GM21515 (cell line): ENCODE results near the gene CALML4.
"Not testable (repeated sequence)": the region's sequence is repeated elsewhere in the genome, so short reads cannot be mapped to it uniquely, and the experiment has no call there.

Experiments
- ATAC-seq: cut with Tn5 transposase; IDR thresholded peaks from one replicate; pipeline ENCODE4 v1.9.1; 2021; ENCODE audit not compliant: unreplicated experiment

CALML4 gene

DNA sequence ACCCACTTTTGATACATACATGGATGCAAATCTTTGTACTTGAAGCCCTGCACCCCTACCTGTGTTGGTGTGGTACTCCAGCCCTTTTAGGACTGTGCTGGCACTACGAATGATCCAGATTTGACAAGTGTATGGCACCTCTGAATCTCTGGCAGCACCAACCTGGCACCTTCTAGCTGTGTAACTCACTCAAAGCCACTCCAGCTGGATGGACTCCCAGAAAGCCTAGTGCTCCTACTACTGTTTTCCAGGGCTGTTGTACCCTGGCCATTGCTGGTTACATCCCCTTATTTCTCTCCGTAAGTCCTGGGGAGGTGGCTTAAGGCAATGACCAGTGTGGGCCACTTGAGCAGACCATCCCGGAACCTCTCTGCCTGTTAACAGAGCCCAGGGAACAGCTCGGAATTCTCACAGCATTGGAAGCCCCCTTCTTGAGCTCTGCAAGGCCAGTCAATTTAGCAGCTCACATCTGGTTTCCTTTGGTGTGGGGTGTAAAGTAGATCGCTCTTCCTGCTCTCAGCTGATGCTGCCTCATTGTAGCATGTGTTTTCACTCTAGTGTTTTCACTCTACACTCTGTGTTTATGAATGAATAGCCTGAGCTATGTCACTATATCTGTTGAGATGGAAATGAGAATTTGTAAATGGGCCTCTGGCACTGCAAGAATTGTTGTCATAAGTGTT is 12.2 kb downstream of the CALML4 start:
- no peak for ATAC-seq

DNA sequence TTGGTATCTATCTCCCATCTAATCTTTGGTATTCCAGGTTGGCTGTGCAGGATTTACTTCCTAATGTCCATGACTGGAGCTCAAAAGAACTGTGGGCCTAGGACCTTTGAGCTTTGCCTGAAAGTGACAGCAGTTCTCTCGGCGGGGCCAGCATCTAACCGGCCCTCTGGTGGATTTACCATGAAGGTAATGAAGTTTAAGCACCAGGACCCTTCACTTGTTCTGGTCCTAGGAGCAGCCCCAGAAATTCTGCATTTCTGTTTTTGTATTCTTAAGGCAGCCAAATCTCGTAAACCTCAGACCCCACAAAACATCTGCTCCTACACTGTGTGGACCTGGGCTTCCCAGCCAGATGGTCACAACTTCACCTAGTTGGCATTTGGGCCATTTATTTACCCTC is 13.0 kb downstream of the CALML4 start:
- no peak for ATAC-seq

DNA sequence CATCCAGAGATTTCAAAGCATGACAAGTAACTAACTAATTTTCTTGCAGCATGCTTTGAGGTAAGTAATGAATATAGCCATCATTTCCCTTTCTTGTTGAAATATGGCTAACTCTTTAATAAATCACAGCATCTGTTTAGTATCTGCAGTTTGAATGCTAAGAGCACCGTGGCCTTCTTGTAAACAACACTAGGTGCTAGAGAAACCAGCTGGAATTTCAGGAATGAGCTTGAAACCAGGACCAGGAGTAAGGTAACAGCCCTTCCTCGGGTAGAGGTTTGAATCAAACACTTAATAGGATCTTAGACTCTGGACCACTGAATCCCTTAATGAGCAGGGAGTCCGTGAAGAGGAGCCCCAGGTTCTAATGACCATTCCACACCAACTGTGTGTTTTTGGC is 13.6 kb downstream of the CALML4 start:
- no peak for ATAC-seq

DNA sequence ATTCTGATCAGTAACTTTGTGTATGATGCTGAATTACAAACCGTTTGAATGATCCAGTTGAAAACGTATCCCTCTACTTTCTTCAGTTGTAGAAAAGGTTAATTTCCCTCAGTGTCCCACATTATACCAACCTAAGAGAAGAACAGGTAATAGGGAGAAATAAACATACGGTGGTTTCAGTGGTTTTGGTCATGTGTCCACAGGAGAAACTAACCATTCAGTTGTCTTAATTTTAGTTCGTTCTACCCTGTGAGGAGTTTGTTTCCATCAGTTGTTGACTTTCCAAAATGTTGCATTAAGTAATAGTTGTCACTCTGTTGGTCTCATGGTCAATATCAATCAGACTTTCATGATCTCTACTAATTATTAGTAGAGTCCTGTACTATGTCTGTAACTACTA is 15.1 kb downstream of the CALML4 start:
- ATAC-seq: no peak

DNA sequence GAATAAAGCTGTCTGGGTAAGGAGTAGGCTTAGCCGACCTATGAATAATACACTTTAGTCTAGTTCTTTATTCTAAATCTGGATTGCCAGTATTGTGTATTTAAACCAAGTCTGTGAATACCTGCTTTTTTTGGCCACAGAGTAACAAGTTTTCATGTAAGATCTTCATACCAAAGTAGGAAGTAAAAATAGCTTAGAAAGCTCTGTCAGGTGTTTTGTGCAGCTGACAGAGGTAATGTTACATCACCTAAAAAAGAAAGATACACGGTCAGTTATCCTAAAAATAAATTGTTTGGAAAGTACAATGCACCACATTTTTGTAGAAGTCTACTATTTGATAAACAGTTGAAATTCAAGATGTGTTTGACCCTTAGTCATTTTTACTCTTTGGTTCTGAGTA is 16.5 kb downstream of the CALML4 start:
- ATAC-seq: no peak

DNA sequence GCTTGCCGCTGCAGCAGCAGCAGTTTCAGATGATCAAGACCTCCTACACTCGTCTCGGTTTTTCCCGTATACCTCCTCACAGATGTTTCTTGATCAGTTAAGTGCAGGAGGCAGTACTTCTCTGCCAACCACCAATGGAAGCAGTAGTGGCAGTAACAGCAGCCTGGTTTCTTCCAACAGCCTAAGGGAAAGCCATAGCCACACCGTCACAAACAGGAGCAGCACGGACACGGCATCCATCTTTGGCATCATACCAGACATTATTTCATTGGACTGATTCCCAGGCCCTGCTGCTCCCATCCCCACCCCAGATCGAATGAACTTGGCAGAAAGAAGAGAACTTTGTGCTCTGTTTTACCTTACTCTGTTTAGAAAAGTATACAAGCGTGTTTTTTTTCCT is 17.6 kb downstream of the CALML4 start:
- no peak for ATAC-seq

DNA sequence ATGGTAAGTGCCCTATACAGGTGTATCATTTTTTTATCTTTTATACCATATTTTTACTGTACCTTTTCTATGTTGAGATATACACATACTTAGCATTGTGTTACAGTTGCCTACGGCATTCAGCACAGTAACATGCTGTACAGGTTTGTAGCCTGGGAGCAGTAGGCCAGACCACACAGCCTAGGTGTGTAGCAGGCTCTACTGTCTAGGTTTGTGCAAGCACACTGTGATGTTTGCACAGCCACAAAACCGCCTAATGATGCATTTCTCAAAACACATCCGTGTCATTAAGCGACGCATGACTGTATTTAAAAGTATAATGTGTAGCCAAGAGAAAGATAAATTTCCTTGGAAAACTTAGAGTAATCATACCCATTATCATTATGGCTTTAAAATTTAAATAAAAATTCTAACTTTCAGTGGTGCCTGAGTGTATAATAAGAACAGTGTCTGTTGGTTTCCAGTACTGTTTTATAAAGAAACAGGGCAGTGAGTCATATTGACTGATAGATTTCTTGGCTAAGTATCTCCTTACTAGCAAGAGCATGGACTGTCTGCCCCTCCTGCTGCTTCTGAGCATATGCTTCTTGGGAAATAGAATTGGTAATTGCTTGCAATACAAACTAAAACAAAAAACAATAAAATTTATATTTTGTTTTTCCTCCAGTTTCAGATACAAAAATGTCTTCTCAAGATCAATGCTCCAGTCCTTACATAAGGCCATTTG is 18.3 kb downstream of the CALML4 start:
- ATAC-seq: no peak

DNA sequence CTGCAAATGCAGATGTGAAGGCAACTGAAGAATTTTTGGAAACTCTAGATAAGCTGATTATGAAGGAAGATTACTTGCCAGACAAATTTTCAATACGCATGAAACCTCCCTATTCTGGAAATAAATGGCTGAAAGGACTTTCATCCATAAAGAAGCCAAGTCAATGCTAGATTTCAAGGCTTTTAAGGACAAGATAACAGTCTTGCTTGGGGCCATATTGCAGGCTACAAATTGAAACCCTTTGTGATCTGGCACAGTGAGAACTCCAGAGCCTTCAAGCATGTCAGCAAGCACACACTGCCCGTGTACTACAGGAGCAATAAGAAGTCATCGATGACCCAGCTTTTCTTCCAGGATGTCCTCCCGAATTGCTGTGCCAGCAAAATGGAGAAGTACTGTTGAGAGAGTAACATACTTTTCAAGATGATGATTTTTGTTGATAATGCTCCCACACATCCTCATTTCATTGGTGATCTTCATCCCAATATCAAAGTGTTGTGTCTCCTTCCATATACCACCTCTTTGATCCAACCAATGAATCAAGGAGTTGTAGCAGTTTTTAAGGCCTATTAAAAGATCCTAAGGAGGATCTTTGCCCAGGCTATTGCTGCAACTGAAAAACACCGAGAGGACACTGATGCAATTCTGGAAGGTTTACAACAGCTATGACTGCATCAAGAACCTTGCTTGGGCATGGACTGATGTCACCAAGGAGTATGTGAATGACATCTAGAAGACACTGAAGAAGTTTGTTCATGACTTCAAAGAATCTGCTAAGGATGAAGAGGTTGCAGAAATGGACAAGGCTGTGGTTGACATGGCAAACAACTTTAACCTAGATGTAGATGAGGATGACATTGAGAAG is 20.3 kb downstream of the CALML4 start:
- no peak for ATAC-seq

DNA sequence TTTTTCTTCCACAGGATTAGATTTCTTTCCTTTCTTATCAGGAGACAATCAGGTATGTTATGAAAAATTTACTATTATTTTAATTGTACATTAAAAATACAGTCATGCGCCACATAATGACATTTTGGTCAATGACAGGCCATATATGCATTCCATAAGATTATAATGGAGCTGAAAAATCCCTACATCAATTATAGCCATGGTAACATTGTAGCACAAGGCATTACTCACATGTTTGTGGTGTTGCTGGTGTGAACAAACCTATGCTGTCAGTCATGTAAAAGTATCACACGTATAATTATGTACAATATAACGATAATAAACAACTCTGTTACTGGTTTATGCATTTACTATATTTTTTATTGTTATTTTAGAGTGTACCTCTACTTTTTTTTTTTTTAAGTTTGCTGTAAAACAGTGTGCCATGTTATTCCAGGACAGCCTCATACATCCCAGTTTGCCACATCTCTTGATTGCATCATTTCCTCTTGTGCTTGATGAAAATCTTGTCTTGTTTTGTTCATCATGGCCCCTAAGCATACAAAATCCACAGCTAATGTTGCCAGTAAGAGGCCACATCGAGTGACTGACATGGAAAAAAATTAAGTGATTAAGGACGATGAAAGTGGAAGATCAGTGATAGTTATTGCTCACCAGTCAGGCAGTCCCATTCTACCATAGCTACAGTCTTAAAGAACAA is 21.4 kb downstream of the CALML4 start:
- no peak for ATAC-seq

DNA sequence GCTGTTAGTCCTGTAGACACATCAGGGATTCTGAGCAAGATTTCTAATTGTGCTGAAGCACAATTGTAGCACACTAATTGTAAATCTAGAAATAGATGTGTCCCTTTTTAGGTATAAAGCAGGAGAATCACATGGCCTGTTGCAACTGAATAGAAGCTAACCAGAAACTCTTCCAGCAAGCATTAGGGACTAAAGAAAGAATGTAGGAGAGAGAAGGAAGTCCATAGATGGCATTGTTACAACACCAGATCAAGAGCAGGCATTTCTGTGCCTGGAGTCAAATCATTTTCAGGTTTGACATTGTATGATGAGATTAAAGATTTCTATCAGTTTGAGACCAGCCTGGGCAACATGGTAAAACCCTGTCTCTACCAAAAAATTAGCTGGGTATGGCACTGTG is 27.4 kb downstream of the CALML4 start:
- ATAC-seq: no peak

DNA sequence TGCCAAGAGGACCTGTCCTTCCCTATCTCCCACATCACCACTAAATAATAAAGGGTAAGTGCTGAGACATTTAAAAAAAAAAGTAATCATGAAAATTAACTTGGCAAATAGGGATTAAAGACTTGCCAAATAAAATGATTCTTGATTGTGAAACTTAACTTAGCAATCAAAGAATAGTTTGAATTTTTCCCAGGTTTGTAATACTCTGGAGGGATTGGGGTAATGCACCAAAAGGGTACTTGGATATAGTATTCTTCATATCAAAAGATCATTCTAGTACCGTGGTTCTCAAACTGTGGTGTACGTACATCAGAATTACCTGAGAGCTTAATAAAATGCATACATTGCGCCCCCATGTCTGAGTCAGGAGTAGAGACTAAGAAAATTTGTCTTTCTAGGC is 28.5 kb downstream of the CALML4 start:
- ATAC-seq: no peak

DNA sequence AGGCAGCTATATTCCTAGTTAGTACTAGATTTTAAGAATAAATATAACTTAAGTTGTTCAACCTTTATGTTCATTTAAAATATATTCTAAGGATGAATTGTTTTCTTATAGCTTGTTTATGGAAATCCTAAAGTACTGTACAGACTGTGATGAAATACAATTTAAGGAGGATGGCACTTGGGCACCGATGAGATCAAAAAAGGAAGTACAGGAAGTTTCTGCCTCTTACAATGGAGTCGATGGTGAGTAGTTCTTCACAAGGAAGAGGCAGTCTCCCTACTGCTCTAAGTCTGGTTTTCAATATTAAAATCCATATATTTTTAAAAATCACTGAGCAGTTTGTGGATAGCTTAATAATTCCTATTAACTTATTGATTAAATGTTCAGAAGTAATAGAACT is 29.6 kb downstream of the CALML4 start:
- no peak for ATAC-seq

DNA sequence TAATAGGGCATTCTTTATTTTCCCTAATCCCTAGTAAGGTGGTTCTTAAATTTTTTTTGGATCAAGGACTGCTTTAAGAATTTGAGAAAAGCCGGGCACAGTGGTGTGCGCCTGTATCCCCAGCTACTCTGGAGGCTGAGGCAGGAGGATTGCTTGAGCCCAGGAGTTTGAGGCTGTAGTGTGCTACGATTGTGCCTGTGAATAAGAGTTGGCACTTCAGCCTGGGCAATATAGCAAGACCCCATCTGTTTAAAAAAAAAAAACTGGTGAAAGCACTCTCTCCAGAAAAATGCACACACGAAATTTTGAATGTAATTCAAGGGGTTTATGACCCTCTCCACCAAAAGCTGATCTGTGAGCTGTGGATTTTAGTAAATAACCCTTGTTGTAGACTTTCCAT is 32.0 kb downstream of the CALML4 start:
- ATAC-seq: no peak

DNA sequence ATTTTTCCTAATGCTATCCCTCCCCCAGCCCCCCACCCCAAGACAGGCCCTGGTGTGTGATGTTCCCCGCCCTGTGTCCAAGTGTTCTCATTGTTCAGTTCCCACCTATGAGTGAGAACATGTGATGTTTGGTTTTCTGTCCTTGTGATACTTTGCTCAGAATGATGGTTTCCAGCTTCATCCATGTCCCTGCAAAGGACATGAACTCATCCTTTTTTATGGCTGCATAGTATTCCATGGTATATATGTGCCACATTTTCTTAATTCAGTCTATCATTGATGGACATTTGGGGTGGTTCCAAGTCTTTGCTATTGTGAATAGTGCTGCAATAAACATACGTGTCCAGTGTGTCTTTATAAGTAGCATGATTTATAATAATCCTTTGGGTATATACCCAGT is 33.1 kb downstream of the CALML4 start:
- ATAC-seq: not testable (repeated sequence)

DNA sequence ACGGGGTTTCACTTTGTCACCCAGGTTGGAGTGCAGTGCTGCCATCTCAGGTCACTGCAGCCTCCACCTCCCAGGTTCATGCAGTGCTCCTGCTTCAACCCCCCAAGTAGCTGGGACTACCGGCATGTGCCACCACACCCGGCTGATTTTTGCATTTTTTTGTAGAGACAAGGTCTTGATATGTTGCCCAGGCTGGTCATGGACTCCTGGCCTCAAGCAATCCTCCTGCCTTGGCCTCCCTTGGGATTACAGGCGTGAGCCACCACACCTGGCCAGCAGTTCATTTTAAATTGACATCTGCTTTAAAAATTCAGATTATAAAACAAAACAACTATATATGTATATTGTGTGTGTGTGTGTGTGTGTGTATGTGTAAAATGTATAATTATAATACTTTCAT is 38.3 kb downstream of the CALML4 start:
- no peak for ATAC-seq

DNA sequence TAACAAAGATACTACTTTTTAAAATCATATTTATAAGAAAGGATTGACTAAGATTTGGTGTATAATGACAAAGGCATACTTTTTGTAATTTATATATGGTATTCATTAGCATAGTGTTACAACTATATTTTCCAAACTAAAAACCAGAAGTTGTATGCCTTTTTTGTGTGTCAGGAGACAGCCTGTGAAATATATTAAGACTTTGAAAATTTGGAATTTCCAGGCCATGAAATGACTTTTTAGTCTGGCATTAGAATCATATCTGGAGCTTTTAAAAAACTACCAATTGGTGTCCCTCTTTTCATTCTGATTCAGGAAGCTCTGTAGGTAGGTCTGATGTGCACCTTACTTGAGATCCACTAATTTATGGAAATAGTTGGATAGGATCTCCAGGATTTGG is 41.9 kb downstream of the CALML4 start:
- ATAC-seq: no peak

DNA sequence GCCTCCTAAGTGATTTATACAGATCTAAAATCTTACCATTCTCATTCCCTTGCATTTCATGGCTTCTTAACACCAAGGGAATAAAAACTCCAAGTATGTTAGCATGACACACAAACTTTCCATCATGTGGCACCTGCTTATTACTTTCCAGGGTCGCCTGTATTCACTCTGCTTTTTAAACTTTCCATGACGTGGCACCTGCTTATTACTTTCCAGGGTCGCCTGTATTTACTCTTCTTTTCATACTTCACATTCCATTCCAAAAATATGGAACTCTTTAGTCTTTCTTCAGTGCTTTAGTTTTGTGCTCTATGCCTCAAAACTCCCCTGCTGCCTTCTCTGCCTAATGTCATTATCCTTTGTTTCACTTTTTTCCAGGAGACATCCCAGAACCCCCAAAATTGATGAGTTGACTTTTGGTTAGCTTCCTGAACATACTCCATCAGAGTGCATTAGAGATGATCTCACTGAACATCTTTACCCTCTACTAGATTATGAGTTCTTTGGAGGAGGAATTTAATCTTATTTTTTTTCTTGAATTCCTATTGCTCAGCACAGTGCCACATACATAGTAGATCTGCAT is 47.0 kb downstream of the CALML4 start:
- no peak for ATAC-seq

DNA sequence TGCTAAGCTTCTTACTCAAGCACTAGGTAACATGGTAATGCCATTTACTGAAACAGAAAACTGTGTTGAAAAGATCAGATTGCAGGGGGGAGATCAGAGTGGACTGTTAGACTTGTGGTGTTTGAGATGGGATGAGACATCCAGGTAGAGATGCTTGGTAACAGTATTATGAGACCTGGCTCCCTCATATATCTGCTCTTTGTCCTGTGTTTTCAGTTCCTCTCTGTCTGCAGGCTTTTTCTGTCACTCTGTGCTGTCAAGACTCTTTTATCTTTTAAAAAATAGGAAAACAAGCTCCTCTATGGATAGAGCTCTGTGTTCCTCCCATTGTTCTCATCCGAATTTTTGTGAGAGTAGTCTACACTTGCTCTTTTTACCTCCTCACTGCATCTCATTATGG is 48.1 kb downstream of the CALML4 start:
- no peak for ATAC-seq

DNA sequence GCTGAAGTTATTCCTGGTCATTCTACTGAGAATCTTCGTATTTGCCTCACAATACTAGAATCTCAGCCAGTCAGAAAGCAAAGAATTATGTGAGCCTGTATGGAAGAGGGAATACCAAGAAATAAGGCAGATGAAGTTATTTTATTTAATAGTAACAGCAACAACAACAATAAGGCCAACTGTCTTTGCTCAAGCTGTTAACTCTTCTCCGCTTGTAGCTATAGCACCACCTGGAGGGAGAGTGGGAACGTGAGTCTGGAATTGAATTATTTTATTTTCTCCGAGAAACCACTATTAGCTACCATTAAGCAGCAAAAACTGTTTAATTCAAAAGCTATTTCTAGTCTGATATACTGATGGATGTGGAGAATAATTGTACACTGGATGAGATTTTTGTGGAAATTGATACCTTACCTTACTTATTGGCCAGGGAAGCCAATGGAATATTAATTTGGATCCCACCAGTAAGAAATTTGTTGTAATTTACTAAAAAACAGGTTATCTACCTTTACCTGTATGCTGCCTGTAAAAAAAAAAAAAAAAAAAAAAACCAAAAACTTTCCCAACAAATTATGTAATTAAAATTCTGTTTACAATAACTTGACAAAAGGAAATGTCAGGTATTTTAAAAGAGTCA is 50.1 kb downstream of the CALML4 start:
- no peak for ATAC-seq

DNA sequence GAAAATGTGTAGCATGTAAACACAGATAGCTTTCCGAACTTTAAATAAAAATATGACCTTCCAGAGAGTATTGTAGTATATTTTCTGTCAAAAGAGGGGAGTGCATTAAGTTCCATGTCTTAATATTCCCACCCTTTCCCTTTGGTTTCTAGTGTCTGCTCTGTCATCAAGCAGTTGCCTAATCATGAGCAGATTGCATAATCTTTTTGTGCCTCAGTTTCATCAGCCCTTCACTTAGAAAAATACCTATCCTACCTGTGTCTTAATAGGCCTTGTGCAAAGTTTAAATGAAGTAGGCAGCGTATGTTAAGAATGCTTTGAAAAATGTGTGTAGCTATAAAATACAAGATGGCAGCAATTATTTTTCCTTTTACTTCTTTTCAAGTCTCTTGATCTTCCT is 52.8 kb downstream of the CALML4 start:
- no peak for ATAC-seq

DNA sequence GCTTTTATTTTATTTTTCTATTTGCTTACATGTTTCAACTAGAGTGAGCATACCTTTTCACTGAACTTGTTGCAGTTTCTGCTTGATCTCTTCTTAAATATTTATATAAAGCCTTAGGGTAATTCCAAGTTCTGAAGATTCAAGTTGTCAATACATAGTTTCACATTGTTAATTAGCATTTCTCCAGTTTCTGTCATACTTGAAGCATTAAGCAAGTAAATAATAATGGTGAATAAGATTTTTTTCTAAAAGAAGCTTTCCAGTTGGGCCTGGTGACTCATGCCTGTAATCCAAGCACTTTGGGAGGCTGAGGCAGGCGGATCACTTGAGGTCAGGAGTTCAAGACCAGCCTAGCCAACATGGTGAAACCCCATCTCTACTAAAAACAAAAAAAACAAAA is 53.9 kb downstream of the CALML4 start:
- ATAC-seq: no peak
